Fibroblast of skin of right biceps (primary cell): Measurements from ENCODE around the gene PCDHGA6.
A peak's percentile ranks its signal among the peaks of the same experiment; 100 is the strongest.
"Not testable (repeated sequence)": the region's sequence is repeated elsewhere in the genome, so short reads cannot be mapped to it uniquely, and the experiment has no call there.

ENCODE experiments used
- DNase-seq: peaks from one replicate; pipeline ENCODE4 v3.0.0-alpha.2; 2013

Gene PCDHGA6

GRCh38 chr5:141394401-141395187 lies 20.9 kb downstream of the PCDHGA6 start:
- not testable (repeated sequence) for DNase-seq

GRCh38 chr5:141397756-141398551 lies 24.3 kb downstream of the PCDHGA6 start, which contains the start of gene PCDHGB5:
TSS of gene PCDHGB5 (plus strand) at chr5:141397947. CDS start at chr5:141398128, 181 bp downstream.
- DNase-seq, result peak; percentile 70

GRCh38 chr5:141398608-141399007 lies 24.9 kb downstream of the PCDHGA6 start:
- DNase-seq, result no peak

- DNase-seq, result no peak
These were observed 26.0 kb downstream of the PCDHGA6 start for GRCh38 chr5:141399555-141400258.

GRCh38 chr5:141402553-141403243 lies 29.0 kb downstream of the PCDHGA6 start, which contains the start of gene PCDHGA9:
TSS of gene PCDHGA9 (plus strand) at chr5:141402778. CDS start at chr5:141402953, 175 bp downstream.
- peak; percentile 48 for DNase-seq

GRCh38 chr5:141403387-141403786 lies 29.7 kb downstream of the PCDHGA6 start:
- no peak for DNase-seq

GRCh38 chr5:141407790-141408505 lies 34.3 kb downstream of the PCDHGA6 start, which contains the start of gene PCDHGB6:
TSS of gene PCDHGB6 (plus strand) at chr5:141408021. CDS start at chr5:141408203, 182 bp downstream.
- peak; percentile 53 for DNase-seq

- no peak for DNase-seq
These were observed 36.1 kb downstream of the PCDHGA6 start for GRCh38 chr5:141409598-141410306.

GRCh38 chr5:141411575-141411974 lies 37.9 kb downstream of the PCDHGA6 start:
- DNase-seq, result no peak

GRCh38 chr5:141412854-141413539 lies 39.3 kb downstream of the PCDHGA6 start, which contains the start of gene PCDHGA10:
TSS of gene PCDHGA10 (plus strand) at chr5:141412987. CDS start at chr5:141413176, 189 bp downstream.
- peak; percentile 75 for DNase-seq

GRCh38 chr5:141413540-141414069 lies 39.9 kb downstream of the PCDHGA6 start:
- no peak for DNase-seq

GRCh38 chr5:141414548-141415274 lies 41.0 kb downstream of the PCDHGA6 start:
- DNase-seq, result not testable (repeated sequence)

- DNase-seq, result not testable (repeated sequence)
These were observed 41.6 kb downstream of the PCDHGA6 start for GRCh38 chr5:141415275-141415618.

GRCh38 chr5:141417494-141418172 lies 43.9 kb downstream of the PCDHGA6 start, which contains the start of gene PCDHGB7:
TSS of gene PCDHGB7 (plus strand) at chr5:141417677. CDS start at chr5:141417860, 183 bp downstream.
- DNase-seq, result peak; percentile 85

GRCh38 chr5:141419074-141419880 lies 45.6 kb downstream of the PCDHGA6 start:
- DNase-seq, result no peak

- DNase-seq, result peak; percentile 79
These were observed 47.3 kb downstream of the PCDHGA6 start, which contains the start of gene PCDHGA11 for GRCh38 chr5:141420855-141421488. TSS of gene PCDHGA11 (plus strand) at chr5:141421051. CDS start at chr5:141421228, 177 bp downstream.

GRCh38 chr5:141421489-141421855 lies 47.8 kb downstream of the PCDHGA6 start:
- DNase-seq, result no peak
